GM19438 (cell line): ENCODE measurements around the gene ARPIN.
"Not testable (repeated sequence)": the region's sequence is repeated elsewhere in the genome, so short reads cannot be mapped to it uniquely, and the experiment has no call there.

Source experiments
- ATAC-seq: cut with Tn5 transposase; IDR thresholded peaks from one replicate; pipeline ENCODE4 v1.9.1; 2021; ENCODE audit warnings: low read depth; ENCODE audit not compliant: unreplicated experiment

ARPIN gene

DNA sequence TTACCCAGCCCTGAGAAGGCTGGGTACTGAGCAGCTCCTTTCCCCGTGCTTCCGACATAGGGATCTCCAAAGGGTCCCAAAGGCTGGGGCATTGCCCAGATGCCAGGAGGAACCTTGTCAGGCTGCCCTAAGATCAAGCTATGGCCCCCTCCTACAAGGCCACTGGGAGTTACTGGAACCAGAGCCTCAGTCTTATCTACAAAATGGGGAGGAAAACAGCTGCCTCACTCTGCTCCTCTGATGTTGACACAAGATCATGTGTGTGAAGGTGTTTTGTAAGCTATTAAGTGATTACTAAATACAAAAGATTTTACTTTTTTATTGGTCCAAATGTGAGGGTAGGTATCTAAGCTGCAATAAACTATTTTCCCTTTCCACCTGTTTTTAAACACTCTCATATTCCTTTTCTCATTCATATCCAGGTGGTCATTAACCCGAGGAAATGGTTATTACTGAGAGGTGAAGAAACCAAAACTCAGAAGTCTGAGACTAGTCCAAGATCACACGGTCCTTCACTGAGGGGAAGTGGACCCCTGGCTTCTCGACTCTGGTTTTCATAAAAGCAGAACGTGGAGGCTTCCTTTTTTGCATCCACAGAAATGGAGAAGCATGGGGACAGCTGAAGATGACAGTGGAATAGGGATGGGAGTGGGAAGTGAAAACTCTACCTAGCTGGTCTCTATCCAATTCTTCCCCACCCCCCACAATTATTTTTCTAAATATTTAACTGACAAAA is 1.7 kb downstream of the ARPIN start:
- no peak for ATAC-seq

GRCh38 chr15:89909611-89910010 is 3.1 kb downstream of the ARPIN start:
- ATAC-seq: no peak

- no peak for ATAC-seq
These were observed 4.5 kb downstream of the ARPIN start for GRCh38 chr15:89908226-89908625.

- ATAC-seq: no peak
These were observed 5.5 kb downstream of the ARPIN start for GRCh38 chr15:89907289-89907688.

- no peak for ATAC-seq
These were observed 6.8 kb downstream of the ARPIN start for GRCh38 chr15:89905846-89906378.

- no peak for ATAC-seq
These were observed 8.2 kb downstream of the ARPIN start for GRCh38 chr15:89904519-89904918.

- ATAC-seq: no peak
These were observed 9.0 kb downstream of the ARPIN start for GRCh38 chr15:89903858-89904130.

GRCh38 chr15:89903015-89903857 is 9.5 kb downstream of the ARPIN start:
- no peak for ATAC-seq

GRCh38 chr15:89900849-89901248 is 11.9 kb downstream of the ARPIN start:
- ATAC-seq: no peak

- ATAC-seq: no peak
These were observed 12.7 kb downstream of the ARPIN start for GRCh38 chr15:89899951-89900567.

GRCh38 chr15:89899295-89899945 is 13.3 kb downstream of the ARPIN start:
- ATAC-seq: no peak

DNA sequence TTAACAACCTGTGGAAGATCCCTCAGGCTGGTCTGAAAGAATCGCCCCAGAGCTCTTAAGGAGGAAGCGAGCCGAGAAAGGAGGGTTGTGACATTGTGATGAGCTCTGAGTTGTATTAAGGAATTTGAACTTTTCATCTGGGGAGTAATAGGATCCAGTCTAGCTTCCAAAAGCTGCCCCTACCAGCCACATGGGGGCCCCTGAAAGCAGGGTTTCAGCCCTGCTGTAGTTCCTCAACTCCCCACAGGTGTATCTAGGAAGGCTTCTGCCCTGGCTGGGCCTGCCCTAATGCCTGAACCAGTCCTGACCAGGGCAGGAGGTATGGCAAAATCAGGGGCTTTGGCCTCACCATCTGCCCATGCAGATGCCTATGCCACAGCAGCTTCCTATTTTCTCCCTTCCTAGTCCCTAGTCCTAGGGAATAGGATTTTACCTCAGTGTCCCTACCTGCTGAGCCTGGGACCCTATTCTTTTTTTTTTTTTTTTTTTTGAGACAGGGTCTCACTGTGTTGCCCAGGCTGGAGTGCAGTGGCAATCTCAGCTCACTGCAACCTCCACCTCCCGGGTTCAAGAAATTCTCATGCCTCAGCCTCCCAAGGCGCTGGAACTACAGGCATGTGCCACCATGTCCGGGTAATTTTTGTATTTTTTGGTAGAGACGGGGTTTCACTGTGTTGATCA is 14.0 kb downstream of the ARPIN start:
- ATAC-seq: peak; percentile 46

DNA sequence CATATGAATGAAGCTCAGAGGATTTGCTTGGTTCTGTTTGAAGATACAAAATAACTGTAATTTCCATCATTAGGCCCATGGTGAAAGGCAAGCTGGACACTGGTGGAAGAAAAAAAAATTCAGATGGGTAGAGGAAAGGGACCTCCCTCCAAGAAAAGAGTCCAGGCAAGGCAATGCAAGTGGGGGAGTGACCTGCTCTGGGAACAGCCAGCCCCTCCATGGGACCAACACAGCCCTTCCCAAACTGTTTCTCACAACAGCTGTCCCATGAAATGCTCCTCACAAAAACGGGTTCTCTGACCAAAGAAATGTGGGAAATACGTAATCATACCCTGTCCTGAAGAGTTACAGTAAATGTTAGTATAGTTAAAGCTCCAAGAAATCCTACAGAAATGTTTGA is 14.6 kb downstream of the ARPIN start:
- ATAC-seq: no peak

- peak; percentile 92 for ATAC-seq
These were observed 18.9 kb downstream of the ARPIN start, which contains the start of gene AP3S2 for GRCh38 chr15:89893696-89894447. AP3S2 (minus strand) TSS chr15:89893994; CDS start chr15:89893949, 45 bp downstream.

DNA sequence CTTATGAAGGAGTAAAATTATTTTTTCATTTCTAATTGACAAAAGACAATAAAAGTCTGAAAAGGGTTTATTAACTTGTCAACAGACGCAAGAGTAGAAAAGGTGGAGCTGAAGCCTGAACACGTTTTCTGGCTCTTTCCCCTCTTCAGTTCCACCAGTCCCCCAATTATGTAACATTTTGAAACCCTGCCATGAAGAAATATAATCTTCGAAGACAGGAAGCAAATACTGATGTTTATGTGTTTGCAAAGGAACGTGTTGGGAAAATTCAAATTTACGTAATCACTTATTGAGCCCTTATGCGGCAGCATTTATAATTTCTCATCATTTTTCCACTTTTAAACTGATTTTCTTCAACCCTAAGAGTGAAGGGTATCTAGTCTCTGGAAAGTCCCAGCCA is 19.7 kb downstream of the ARPIN start:
- ATAC-seq: no peak

- no peak for ATAC-seq
These were observed 24.4 kb downstream of the ARPIN start for GRCh38 chr15:89888214-89888804.

DNA sequence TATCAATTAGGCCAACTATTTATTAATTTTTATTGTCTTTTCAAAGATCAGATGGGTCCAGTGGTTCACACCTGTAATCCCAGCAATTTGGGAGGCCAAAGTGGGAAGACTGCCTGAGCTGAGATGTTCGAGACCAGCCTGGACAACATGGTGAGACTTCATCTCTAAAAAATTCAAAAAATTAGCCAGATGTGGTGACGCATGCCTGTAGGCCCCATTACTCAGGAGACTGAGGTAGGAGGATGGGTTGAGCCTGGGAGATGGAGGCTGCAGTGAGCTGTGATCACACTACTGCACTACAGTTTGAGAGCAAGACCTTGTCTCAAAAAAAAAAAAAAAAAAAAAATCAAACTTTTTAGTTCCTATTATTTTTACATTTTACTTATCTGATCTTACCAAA is 27.1 kb downstream of the ARPIN start:
- ATAC-seq: no peak

DNA sequence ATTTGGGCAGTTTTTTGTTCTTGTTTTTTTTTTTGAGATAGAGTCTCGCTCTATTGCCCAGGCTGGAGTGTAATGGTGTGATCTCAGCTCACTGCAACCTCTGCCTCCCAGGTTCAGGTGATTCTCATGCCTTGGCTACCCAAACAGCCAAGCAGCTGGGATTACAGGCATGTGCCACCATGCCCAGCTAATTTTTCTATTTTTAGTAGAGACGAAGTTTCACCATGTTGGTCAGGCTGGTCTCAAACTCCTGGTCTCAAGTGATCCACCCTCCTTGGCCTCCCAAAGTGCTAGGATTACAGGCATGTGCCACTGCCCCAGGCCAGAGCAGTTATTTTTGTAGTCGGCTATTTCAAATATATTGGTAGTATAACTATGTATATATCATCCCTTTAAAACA is 27.6 kb downstream of the ARPIN start:
- ATAC-seq: not testable (repeated sequence)

DNA sequence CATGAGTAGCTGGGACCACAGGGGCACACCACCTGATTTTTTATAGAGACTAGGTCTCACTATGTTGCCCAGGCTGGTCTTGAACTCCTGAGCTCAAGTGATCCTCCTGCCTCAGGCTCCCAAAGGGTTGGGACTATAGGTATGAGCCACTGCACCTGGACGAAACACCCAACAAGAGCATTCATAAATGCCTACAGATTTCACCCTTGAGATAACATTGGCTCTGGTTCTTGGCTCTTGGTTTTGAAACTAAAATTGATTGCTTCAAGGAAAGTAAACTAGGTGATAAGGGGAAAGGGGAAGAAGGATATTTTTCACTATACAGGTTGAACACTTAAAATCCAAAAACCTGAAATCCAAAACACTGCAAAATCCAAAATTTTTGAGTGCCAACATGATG is 29.2 kb downstream of the ARPIN start:
- ATAC-seq: no peak
